Erythroblast (primary cell): ENCODE measurements around the gene BRD1.

Source experiments
- GATA1 ChIP-seq: IDR thresholded peaks from 2 replicates; pipeline ENCODE4 v1.6.1; 2011; ENCODE audit warnings: low read depth, mild to moderate bottlenecking, control low read depth, low read length, moderate library complexity
- POLR2A ChIP-seq: IDR thresholded peaks from 2 replicates; pipeline ENCODE4 v1.6.1; 2011; ENCODE audit warnings: mild to moderate bottlenecking, low read length

- TF ChIP-seq POLR2A (no peak), GATA1 (no peak)
These were observed 46.3 kb downstream of the BRD1 start for GRCh38 chr22:49781289-49781782.
